Frontal cortex (tissue), 4 donors: ENCODE results near the gene VGF. TPM values are rescaled to one million over a fixed set of nuclear protein-coding genes. Genes with fewer than 3 reads are reported as not detected.
"Not testable (repeated sequence)": the region's sequence is repeated elsewhere in the genome, so short reads cannot be mapped to it uniquely, and the experiment has no call there.

Source experiments
- DNase-seq, 2 donors: peaks; one replicate each; pipeline ENCODE4 v3.0.0; 2012; ENCODE audit warnings: low spot score in 2 of 2
- FAIRE-seq: peaks from 2 replicates; lab custom pipeline; 2012; peaks lifted over from hg19 to GRCh38; lab: Jason Lieb, UNC
- total RNA-seq: library from RNA; depleted of rRNA; stranded (reverse); fragments of >200 nt; gene quantifications from one replicate; pipeline ENCODE4 v1.2.3, GENCODE V29; 2014
- donor health status: control.
- donor health status: control.
- donor health status: control.

Gene VGF
- 7.7 TPM for total RNA-seq

DNA sequence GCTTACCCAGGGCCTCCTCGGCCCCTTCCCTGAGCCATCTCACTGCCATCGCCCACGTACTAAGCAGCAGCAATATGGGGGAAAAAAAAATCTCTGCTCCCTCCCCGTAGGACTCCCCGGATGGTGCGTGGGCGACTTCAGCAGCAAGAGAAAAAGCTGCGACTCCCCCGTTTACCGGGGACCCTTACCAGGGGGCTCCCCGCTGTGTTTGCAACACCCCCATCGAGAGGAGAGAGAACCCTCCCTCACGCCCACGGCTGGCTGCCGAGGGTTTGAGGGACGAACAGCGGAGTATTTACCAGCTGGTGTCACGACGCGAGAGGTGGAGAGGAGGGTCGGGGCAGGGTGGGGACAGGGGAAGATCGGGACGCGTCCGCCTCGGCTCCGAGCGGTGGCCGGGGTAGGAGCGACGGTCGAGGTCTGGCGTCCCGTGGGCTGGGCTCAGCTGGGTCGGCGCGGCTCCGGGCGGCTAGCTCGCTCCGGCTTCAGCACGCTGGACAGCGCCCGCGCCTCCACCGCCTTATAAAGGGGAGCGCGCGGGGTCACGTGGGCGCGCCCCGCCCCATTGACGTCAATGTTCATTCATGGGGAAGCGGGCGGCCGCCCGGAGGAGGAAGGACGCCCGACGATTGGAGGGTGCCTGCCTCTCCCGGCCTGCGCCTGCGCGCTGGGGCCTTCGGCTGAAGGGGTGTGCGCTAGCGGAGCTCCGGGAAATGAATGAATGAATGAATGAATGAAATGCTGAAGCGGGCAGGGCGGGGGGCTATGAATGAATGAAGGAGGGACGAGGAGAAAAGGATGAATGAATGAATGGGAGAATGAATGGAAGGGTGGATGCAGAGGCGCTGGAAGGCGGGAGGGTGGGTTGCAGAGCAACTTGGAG, at the start of gene VGF:
Gene VGF (minus strand): TSS at position 495 of the 883 bp plus-strand sequence. CDS start 726 bp downstream, outside the sequence.
- FAIRE-seq (no peak), DNase-seq (peak; percentile 97 to 98)

DNA sequence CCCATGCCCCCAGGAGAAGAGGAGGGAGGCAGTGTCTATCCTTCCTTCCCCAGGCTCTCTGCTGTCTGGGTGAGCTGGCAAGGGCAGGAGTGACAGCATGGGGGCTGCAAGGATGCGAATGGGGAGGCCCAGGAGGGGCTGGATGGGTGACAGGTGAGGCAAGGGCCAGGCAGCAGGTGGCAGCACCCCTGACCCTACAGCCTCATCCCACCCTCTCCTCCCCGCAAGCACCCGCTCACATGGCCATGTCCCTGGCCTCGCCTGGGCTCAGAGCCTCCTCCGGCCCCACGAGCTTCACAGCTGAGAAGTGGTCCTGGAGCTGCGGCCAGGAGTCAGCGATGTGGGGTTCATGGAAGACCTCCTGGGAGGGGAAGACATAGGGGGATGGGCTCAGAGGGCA, 46.6 kb upstream of the VGF start:
- DNase-seq (no peak), FAIRE-seq (no peak)

DNA sequence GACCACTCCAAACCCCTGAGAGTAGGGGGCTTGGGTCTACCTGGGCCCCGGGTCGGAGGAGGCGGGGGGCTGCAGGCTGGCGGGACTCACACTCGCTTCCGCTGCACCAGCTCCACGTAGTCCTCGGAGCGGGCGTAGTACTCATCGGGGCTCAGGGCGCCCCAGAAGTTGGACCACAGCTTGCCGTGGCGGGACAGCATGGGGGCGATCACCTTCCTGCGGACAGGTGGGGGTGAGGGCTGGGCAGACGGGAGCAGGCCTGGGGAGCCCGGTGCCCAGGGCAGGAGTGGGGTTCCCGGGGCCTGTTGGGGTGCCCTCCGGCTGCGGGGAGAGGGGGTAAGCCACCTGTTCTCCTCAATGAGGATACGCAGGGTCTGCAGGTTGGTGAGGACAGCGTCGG, 46.1 kb upstream of the VGF start:
- no peak for FAIRE-seq
- no peak for DNase-seq

DNA sequence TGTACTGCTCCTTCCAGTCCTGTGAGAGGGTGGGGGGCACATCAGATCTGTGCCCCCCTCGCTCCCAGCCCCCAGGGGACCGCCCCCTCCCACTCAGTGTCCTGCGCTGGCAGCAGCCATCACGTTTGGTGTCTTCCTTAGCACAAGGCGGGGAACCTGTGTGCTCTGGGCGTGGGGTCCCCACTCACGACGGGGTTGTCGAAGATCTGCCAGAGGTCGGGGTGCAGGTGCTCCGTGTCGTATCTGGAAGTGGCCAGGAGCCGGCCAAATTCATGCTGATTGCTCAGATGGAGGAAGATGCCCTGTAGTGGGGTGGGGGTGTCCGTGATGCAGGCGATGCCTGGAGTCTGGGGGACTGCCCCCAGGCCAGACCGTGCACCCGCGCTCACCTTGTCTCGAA, 44.8 kb upstream of the VGF start:
- DNase-seq = no peak
- FAIRE-seq = no peak

DNA sequence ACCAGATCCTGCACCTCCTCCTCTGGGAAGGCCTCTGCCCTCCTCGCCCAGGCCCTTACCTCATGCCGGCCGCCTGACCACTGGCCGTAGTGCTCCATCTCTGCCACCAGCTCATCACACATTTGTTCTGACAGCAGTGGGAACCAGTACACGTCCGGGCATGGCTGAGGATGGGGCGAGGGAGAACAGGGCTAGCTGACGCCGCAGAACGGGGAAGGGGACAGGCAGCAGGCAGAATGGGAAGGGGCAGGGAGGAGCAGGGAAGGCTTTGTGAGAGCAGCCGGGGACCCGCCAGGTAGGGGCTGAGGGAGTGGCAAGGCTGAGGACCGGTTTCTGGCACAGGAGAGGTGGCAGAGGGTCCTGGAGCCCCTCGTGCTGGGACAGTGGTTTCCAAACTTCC, 43.4 kb upstream of the VGF start:
- FAIRE-seq (no peak), DNase-seq (no peak)

DNA sequence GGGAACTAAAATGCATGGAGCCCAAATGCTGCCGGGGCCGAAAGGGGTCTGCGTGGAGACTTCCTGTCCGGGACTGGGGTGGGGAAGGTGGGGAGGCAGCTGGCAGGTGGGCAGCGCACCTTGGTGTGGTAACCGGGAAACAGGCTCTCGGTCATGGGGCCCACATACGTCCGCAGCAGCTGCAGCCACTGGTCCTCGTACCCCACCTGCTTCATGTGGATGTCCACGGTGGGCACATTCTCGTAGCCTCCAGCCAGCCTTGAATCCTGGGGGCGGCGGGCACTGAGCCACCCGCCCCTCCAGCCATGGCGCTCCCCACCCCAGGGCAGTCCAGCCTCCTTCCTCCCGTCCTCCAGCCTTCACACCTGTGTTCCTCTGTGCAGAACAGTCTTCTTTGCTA, 42.1 kb upstream of the VGF start:
- FAIRE-seq (no peak), DNase-seq (no peak)

DNA sequence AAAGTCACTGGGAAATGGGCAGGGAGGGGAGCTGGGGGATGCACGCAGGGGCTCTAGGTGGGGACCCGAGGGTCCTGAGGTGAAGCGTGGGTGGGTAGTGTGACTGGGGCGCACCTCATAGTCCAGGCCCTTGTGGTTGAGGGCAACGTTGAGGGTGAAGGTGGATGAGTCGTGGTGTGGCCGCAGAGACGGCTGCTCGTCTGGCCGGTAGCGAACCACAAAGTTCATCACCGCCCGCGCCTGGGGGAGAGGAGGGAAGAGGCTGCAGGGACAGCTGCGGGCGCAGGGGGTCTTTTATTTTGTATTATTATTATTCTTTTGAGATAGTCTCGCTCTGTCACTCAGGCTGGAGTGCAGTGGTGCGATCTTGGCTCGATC, 41.3 kb upstream of the VGF start:
- no peak for FAIRE-seq
- no peak for DNase-seq

DNA sequence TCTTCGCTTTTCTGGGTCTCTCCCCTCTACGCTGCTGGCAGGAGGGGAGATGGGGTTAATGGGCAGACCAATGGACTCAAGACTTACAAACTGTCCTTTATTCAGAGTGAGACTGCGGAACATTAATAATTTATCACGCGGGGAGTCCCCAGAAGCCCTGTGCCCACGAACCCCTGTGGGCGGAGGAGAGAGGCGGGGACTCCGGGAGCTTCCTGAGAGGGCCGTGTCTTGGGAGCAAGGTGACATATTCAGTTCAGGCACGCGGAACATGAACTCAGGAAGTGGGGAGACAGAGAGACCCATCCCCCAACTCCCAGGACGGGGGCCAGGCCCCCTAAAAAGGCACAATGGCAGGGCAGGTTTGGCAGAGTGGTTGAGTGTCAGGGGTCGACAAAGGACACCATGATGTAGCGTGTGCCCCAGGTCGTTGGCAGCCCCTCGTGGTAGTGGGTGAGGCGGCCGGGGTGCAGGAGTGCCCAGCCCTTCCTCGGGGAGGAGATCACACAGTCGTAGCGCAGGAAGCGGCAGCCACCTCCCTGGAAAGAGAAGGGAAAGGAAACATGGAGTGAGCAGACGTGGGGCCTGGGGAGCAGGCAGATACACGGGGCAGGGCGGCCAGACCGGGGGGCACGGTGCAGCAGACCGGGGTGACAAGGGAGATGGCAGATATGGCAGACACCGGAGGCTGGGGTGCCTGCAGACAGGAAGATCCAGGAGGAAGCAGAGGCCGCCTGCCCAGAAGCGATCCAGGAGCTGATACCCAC, 40.7 kb upstream of the VGF start:
- DNase-seq (no peak), FAIRE-seq (no peak)

DNA sequence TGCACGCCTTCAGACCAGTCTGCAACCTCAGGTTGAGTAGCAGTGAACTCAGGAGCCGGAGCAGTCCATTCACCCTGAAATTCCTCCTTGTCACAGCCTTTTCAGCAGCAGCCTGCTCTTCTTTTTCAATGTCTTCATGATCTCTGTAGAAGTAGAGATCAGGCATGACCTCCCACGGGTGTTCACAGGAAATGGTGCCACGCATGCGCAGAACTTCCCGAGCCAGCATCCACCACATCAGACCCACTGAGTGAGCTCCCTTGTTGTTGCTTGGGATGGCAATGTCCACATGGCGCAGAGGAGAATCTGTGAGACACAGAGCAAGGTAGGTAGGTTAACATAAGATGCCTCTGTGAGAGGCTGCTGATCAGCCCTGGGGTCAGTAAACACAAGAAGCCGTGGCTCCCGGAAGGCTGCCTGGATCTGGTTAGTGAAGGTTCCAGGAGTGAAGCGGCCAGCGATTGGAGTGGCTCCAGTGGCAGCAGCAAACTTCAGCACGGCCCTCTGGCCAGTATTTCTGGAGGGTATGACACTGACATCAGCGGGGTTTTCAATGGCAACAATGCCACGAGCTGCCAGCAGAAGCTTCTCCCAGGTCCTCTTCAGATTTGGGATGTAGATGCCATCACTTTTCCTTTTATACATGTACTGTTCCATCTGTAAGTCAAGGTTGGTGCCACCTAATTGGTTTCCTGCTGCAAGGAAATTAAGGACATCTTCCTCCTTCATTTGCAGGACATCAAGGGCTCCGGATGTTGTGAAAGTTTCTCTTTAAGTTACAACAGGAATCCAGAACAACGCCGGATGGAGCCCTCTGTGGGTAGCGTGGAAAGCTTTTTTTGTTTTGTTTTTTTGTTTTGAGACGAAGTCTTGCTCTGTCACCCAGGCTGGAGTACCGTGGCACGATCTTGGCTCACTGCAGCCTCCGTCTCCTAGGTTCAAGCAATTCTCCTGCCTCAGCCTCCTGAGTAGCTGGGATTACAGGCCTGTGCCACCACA, 38.7 kb upstream of the VGF start:
- not testable (repeated sequence) for FAIRE-seq, DNase-seq

DNA sequence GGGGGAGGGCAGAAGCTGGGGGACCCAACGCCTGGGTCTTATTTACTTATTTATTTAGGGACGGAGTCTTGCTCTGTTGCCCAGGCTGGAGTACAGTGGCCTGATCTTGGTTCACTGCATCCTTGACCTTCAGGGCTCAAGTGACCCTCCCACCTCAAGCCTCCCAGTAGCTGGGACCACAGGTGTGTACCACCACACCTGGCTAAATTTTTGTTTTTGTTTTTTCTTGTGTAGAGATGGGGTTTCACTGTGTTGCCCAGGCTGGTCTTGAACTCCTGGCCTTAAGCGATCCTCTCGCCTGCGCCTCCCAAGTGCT, 37.2 kb upstream of the VGF start:
- FAIRE-seq (no peak), DNase-seq (no peak)

DNA sequence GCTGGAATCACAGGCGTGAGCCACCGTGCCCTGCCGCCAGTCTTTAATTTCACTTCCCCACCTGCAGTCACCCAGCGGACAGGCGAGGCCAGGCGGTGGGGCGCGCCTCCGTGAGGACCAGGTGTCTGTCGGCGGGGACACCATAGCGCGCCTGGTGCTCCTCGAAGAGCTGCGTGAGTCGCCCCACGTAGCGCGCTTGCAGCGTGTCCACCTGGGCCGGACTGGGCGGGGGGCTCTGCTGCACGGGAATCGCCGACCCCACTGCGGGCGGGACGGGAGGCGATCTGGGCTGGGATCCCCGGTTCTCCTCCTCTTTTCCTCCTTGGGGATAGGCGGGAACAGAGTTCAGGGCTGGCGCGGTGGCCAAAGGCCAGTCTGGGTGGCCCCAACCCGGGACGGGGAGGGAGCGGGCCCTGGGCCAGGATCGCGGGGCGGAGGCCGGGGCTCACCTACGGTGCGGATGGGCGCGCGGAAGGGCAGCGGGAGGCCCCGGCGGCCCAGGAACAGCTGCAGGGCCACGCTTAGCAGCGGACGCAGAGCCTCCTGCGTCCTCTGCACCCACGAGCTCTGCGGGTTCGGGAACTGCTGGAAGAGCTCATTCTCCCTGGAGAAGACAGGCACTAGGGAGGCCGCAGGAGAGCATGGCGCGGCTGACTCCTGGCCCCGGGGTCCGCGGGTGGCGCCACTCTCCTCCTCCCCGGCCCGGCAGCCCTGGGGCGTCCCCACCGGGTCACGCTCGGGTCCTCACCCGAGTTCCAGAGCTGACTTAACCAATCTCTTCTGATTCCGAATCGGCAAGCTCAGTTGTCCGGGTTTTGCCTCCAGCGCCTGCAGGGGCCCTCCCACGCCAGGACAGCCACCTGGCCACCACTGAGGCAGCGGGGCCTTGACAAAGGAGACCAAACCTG, 36.6 kb upstream of the VGF start:
- no peak for DNase-seq
- no peak for FAIRE-seq

DNA sequence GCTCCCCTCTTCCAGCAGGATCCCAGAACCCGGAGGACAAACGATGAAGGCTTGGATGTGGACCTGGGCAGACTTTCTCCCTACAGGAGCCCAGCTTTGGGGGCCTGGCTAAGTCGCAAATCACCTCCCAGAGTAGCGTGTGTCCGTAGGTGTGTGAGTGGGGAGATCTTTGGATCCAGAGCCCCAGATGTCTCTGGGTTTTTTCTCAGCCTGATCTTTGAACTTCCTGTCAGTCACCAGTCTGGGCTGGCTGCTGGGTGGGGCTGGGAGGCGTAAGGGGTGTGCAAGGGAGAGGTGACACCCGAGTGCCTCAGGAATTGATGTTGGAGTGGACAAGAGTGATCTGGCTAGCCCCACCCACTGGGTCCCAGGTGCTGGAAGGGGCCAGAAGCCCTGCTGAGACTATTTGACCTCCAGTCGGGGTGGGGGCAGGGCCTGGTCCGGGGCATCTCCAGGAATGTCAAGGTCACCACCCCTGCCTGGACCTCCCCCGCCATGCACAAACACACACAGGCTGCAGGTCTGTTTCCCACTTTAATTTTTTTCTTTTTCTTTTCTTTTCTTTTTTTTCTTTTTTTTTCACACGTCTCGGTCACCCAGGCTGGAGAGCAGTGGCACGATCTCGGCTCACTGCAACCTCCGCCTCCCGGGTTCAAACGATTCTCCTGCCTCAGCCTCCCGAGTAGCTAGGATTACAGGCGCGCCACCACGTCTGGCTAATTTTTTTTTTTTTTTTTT, 35.7 kb upstream of the VGF start, which contains the start of gene MOGAT3:
Gene MOGAT3 (minus strand): TSS at position 175 of the 738 bp plus-strand sequence. CDS start 182 bp downstream, outside the sequence.
- no peak for FAIRE-seq
- DNase-seq = no peak

DNA sequence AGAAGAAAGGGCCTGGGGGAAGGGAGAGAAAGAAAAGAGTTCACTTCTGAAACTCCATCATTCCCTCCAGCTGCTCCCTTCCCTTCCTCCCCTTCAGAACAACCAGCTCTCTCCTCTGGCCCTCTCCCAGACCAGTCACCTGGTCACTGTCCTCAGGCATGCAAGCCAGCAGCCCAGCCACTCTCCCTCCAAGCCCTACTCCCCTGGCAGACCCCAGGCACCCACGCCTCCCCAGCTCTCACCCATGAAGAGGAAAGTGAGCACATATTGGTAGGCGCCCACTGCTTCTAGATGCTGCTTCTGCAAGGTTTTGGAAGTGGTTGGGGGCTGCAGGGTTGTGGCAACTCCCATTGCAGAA, 35.1 kb upstream of the VGF start:
- DNase-seq (no peak), FAIRE-seq (no peak)

DNA sequence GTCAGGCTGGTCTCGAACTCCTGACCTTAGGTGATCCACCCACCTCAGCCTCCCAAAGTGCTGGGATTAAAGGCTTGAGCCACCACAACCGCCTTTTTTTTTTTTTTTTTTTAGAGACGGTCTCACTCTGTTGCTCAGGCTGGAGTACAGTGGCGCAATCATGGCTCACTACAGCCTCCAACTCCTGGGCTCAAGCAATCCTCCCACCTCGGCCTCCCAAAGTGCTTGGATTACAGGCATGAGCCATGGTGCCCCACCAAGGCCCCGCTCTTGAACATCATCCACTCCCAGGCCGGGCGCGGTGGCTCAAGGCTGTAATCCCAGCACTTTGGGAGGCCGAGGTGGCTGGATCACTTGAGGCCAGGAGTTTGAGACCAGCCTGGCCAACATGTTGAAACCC, 34.2 kb upstream of the VGF start:
- FAIRE-seq, DNase-seq: not testable (repeated sequence)

DNA sequence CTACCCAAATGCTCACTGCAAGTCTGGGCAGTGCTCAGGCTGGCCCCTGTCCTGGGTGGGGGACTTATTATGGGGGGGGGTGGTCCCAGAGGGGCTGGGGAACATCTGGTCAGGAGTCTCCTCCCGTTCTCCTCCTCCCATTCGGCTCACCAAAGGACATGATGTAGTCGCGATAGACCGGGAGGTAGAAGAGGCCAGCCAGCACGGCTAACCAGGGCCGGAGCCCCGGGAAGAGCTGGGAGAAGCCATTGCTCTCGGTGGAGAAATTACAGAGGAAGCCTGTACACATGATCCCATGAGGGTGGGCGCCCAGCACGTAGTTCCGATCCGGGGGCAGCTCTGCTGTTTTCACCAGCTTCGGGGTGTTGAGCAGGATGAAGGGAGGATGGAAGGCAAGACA, 33.1 kb upstream of the VGF start:
- DNase-seq (no peak), FAIRE-seq (no peak)

DNA sequence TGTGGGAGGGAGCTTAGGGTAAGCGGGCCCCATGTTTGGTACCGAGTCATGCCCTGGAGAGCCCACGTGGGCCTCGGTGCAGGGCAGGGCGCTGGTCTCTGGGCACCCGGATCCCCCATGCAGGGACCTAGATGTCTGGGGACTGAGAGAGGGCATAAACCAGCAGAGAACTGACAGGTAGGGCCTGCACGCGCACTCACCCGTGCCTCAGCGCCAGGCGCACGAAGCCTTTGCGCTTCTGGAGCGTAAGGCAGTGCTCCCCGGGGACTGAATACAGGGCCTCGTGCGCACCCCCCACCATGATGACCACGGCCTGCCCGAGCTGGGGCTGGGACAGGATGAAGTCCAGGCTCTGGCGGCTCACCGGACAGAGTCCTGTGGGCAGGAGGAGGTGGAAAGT, 32.6 kb upstream of the VGF start:
- no peak for FAIRE-seq
- DNase-seq = no peak

DNA sequence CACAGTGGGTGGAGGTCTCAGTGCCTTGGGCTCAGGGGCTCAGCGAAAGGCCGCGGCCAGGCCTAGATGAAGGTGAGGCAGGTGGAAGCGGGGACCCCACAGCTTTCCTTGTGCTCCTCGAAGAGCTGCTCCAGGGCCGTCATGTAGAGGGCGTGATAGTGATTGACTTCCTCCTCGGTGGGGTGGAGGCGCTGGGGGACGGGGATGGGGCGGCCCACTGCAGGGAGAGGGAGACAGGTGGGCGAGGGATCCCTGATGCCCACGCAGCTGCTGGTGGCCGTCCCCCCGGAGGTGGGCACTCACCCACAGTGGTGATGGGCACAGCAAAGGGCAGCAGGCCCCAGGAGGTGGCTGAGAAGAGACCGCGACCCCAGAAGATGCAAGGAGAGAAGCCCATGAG, 30.5 kb upstream of the VGF start:
- FAIRE-seq (no peak), DNase-seq (no peak)

DNA sequence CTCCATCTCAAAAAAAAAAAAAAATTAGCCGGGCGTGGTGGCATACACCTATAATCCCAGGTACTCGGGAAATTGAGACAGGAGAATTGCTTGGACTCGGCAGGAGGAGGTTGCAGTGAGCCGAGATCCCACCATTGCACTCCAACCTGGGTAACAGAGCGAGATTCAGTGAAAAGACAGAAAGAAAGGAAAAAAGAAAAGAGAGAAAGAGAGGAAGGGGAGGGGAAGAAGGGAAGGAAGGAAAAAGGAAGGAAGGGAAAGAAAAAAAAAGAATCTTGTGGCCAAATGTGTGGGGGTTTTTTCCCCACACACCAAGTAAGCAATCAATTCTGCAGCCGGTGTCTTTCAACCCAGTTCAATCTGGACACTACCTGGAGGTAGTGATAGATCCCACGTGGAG, 23.7 kb upstream of the VGF start:
- FAIRE-seq = no peak

More for the DNA sequence above, 23.7 kb upstream of the VGF start:
- no peak for DNase-seq
